ENCODE results near the gene NIN.

NIN gene

DNA sequence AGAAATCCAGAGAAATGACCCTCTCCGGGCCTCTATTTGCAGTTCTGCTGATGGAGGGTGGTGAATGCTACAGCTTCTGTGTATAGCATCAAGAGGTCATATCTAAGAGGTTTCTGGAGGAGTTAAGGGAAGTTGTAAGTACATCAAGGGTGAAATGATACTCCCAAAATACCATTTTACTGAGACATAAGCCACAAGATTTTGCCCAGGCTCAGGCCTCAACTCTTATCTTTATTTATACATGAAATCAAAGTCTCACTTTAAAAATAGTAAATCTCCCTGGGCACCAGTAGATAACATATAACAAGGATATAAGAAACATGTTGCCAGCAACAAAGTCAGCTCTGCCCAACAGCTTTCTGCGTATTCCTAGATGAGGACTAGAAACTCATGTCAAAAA is 40.4 kb downstream of the NIN start:
- no peak for DNase-seq

DNA sequence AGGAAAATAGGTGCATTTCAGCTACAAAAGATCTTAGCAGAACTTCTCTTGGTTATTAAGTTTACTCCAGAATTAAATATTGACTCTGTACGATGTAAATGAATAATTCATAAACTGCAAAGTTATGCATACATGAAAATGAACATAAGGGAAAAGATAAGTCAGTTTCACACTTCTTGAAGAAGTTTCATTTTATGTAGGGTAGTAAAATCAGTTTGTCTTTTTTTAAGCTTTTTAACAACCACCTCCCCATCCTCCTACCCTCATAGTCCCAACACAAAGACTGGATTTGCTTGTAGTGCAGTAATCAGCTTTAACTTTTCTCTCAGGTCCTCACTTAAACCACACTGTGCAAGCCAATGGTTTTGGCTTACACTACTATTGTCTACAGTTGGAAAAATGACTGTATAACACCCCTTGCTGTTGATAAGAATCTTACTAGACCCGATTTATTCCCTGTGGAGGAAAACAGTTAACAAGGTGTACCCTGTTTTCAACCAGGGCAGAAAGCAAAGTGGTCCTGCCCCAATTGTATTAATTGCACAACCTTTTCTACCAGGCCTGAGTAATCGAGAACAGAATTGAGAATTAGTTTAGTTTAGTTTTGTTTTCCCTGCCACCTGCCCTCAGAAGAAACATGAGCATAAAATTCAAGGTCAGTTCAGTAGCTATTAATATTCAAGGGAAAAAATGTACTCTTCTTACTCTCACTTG is 44.1 kb downstream of the NIN start:
- DNase-seq: no peak

DNA sequence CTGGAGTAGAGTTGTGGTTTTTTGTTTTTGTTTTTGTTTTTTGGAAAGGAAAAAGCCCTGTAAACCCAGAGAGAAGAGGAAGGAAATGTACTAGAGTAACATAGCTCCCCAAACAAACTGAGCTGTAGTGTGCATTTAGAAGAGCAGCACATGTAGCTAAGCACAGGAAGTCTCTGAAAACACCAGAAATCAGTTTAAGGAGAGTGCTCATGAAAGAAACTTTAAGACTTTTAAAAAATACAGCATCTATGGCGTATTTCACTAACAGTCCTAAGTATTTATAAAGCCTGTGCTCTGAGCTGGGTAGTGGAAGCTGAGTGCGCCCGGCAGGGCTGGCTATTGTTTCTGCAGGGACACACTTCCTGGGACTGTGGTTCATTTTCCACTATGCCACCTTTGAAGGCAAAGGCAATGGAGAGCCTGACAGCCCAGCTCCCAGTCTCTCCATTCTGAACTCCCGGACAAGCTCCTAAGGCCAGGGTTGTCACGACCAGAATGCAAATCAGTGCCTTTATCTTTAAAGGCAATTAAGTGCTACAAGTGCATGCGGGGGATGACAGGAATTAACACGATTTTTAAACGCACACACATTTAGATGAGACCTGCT is 45.4 kb downstream of the NIN start:
- no peak for DNase-seq

DNA sequence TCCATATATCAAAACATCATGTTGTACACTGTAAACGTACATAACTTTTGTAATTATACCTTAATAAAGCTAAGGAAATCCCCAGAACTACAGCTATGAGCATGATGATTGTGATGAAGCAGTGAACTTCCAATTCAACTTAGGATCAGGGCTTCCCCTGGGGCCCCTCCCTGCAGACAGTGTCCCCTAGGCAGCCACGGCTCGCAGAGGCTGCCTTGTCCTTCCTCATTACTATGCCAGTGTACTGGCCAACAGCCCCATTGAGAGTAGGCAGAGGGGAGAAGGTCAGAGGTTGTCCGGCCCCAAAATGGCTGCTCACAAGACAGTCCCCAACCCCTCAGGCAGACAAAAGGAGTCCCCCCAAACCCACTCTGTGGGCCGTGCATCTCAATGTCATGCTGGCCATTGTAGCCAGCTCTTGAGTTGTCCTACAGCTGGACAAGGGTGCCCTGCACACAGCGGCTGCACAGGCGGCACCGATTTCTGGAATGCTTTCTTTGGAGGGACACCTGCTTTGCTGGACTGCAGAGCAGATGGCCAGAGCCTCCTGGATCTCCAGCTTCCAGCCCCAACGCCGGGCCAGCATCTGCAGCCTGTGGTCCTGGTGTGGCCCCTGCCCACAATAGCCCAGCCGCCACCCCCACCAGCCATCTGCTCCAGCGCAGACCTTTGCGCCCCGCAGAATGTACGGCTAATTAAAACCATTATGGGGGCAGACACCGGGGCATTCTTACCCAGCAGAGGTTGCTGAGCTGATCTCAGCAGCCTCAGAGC is 46.1 kb downstream of the NIN start:
- DNase-seq: no peak

DNA sequence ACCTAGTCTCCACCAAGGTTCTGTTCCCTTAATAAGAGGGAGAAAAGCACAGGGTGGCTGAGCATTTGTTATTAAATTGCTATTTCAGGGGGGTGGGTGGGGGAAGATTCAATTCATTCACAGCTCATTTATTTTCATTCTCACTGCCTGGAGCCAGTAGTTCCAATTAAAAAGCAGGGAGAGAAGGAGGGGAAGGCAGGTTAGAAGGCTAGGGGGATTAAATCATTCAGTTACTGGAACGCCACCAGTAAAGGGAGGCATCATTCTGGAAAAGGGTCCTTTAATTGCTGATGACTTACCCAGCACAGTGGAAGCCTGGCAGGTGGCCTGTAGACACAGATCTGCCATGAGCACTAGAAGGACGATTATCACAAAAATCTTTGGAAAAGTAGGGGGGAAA is 47.4 kb downstream of the NIN start:
- DNase-seq: no peak

DNA sequence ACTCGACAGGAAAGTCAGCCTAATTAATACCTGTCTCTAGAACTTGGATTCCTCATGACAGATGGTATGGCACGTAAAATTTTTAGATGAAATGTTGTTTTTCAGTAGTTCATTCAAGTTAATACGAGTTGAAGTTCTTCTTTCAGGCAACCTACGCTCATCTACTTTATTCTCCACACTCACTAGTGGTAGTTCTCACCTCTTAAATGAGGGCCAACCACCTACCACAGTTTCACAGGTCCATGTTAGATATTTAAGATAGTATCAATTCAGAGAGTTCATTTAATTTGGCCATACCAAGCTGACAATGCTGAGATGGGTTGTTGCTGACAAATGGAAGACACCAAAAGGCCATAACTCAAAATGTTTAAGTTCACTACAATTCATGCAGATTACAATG is 50.6 kb downstream of the NIN start:
- DNase-seq: no peak

DNA sequence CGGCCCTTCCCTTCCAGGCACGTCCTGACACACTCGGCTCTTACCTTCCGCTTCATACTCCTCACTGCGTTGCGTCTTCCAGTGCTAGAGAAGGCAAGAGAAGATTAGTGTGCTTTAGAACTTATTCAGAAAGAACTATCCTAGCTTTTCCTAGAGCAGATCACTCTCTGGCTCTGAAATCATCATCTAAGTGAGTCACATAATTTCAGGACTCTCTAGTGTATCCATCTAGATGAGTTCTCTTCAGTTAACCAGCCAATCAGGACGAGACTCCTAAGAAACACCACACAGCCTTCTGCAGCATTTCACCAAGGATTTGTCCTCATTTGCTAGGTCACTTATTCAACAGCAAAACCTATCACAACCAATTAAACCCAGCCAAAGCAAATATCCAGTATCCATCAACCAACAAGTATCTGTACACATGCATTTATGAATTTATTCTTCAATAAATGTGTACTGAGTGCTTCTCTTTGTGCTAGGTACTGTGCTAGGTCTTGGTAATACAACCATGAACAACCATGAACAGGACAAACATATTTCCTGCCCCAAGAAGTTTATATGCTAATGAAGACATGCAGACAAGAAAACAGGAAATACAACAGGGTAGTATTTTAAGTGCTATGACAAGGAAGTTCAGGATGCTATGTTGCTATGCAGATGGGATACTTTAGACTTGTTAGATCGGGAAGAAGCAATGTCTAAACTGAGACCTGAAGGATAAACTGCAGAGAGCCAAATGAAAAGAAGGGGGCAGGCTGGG is 52.1 kb downstream of the NIN start:
- no peak for DNase-seq

DNA sequence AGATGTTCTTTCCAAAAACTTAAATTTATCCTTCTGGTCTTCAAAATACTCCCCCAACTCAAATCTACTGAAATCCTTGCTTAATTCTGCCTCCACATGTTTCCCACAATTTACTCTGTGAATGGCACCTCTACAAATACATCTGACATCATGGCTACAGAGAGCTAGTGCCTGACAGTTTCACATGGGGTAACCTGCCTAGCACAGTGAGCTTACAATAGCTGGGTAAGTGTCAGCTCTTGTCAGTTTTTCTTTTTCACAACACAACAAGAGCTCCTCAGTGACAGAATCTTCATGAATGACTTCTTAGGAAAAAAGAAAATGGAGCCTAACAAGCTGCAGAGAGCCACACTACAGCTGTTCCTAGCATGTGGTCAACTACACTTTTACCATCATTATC is 54.4 kb downstream of the NIN start:
- DNase-seq: no peak

DNA sequence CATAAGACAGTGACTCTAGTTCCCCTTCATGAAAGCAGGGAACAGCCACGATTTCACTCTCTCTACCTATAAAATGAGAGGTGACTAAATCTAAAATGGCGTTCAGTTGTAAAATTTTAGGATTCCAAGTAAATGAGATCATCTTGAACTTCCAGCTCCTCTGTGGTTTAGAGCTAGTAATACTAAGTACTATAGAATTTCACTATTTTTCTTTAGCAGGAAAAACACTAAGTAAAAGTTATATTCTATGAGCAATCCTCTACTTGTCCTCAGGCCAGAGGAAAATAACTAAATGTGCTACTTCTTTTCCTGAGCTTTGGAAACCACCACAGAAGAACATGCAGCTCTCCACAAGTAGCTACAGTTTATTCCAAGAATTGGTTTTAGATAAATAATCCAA is 55.6 kb downstream of the NIN start:
- no peak for DNase-seq

DNA sequence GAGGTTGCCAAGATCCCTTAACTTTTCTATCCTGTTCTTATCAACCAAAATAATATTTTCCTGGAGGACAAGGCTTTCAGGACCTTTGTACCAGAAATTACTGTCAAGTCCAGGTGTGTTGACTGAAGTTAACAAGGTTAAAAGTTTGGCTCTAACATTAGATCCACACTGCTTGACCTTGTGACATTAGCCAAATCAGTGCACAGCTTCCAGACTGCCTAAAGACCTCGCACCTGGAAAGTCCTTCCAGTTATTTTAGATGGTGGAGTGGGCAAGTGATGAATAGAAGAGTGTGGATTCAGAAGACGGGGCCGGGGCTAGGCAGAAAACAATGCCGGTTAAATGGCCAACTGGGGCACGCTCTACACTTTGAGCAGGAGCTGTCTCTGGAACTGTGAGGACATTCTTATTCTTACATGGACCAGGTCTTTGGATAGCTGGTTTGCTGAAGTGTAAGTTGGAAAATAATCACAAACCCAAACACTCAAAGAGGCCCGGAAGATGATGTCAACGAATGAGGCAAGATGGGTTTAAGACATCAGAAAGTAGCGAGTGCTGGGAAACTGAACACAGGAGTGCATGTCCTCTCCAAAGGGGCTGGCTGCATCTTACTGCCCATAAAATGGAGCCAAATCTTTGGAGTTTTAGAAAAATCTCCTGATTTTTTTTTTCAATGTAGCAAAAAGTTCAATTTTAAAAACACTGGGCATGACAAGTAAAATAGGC is 56.3 kb downstream of the NIN start:
- no peak for DNase-seq

DNA sequence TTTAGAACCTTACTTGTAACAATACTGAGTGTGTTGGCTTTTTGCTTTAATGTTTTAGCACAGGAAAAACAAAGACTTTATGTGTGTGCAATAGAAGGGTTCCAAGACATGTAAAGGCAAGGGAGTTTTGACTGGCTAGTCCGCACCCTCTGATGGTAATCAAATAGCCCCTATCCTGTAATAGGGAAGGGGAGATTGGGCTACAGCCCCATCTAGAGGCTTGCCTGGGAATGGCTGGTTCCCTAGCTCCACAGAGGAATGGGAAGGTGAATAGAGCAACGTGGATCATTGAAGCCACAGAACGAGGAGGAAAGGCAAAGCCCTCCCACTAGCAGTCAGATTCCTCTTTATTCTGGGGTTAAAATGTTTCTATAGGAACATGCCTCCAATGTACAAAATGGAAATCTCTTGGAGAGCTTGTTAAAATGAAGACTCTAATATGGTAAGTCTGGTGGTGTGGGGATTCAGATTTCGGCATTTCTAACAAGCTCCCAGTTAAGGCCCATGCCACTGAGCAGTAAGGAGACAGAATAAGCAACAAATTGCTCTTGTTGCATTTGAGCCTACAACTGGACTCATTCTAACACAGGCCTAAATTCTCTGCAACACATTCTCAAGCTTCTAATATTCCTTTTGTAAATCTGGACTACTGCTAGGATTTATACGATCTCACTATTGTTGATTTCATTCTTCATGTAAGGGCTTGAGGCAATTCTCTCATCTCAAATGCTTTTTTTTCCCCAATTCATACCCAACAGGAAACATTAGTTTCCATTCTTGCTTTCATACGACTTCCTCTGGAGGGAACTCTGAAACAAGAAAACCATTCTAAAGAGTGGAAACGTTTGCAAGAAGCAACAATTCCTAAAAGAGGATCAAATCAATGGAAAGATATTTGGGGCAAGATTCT is 57.1 kb downstream of the NIN start:
- DNase-seq: no peak

DNA sequence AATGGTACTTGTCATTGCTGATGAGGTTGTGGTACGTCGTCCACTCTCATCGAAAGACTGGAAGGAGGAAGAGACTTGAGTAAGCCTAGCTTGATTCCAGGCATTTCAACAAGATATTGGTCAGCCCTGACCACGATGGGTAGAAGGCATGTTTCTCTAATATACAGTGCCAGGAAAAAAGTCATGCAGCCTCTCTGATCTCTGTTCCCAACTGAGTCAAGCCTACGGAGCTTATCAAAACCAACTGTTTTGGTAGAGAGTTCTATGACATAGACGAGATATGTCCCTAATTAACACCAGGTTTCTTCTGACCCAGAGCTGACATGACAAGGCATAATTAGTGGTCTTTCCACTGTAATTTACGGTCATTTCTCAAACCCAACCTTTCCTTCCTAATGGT is 58.5 kb downstream of the NIN start:
- DNase-seq: no peak

DNA sequence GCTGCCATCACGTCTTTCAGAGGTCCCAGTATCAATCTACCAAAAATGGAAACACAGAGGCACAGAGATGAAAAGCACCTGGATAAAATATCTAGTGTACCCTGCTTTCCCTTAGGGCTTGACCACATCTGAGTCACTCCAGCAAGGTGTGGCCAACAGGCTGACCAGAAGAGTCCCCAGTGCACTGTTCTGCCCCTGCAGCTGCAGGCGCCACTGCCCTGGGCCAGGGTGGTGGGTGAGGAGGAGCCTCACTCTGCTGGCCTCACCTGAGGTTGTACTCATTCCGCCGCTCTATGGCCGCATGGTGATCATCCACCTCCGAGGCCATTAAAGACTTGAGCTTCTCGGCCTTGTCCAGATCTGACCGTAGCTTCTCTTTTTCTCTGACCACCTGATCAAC is 60.4 kb downstream of the NIN start:
- DNase-seq: no peak

DNA sequence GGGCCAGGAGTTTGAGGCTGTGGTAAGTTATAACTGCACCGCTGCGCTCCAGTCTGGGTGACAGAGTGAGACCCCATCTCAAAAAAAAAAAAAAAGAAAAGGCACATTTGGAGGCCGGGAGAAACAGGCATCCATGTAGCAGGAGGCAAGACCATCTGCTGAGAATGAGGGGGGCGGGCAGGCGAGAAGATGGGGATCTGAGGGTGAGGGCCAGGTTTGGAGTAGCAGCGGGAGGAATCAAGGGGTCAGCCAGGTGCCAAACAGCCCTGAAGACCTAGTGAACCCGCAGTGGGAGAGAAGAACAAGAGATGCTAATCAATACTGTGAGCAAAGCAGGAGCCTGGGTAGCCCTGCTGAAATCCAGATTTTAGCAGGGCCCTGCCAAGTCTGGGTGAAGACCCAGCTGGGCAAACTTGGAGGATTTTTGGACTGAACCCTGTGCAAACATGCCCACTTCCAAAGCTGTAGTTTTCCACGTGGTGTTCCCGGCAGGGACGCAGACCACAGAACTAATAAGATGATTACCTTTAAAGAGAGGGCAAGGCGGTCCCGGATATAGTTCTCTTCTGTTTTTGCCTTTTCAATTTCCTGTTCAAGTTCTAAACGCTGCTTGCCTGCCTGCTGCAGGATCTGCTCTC is 61.0 kb downstream of the NIN start:
- no peak for DNase-seq

DNA sequence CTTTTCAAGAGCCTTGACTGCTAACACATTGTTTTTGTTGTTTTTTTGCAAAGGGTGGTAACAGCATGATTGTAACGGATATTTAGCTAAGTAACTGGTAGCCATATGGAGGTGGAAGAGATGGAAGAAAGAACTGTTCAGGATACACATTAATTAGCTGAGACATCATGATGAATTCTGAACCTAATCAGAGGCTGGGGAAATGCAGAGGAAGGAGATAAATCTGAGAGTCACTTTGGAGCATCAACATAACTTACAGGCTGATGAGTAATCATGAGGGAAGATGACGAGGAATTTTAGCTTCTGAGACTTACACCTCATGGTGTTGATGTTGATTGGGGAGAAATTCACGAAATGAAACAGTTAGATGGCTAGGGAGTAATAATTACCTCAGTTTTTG is 62.3 kb downstream of the NIN start:
- DNase-seq: no peak

DNA sequence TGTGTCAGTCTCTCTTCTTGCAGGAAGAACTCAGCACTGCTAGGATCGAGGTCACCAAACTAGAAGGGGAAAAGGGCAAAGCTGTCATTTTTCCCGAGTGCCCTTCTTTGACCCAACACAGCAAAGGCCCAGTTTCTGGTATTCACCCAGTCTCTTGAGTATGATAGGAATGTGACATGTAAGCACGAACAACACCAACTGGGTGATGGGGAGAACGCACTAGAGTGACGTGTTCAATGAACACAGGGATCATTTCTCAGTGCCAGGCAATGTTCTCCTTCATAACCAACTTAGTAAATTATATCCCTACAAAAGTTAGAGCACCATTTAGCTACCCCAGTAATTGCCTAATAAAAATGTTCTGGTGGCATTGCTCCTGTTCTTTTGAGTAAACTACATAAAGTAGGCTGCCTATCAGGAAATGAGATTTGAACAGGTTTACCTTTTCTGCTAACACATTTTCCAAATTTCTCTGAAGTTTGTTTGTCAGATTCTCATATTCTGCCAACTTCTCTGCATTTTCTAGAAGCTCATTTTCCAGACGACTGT is 64.5 kb downstream of the NIN start:
- DNase-seq: no peak

DNA sequence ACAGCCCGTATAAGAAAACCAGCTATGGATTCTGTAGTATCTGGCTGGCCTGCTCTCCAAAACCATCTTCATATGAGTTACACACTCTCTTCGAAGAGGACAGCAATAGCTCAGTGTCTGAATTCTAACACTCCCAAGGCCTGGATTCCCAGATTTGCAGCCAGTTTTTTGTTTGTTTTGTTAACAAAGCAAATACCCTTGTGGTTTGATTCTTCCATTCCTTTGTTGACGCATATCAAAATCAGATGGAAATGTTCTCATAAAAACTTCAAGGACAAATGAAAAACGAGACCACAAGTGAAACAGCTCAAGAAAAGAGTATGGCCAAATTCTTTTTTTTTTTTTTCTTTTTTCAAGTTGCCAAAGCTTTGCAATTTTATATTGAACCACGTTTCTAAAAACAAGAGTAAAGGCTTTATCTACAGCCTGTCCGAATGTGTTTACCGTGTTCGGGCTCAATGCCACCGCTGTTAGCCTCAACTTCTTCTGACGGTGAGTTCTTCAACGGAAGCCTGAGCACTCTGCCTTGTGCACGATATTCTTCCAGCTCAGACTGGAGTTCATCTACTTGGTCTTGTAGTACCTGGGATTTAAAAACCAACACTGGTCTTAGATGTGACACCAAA is 67.5 kb downstream of the NIN start:
- DNase-seq: no peak

DNA sequence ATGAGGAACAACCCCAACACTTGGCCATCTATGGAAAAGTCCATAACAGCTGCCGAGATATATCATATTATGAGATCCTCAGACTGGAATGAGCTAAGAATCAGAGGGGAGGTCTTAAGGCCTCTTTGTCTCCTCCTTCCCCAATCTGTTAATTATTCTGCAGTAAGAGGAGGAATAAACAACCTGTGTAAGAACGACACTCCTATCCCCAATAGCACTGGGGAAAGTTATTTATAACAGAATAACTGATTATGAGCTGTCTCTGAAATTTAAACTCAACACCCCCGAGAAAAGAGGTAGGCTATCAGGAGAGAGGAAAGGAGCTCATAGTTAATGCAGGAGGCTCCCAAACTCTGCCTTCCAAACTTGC is 68.0 kb downstream of the NIN start:
- no peak for DNase-seq

DNA sequence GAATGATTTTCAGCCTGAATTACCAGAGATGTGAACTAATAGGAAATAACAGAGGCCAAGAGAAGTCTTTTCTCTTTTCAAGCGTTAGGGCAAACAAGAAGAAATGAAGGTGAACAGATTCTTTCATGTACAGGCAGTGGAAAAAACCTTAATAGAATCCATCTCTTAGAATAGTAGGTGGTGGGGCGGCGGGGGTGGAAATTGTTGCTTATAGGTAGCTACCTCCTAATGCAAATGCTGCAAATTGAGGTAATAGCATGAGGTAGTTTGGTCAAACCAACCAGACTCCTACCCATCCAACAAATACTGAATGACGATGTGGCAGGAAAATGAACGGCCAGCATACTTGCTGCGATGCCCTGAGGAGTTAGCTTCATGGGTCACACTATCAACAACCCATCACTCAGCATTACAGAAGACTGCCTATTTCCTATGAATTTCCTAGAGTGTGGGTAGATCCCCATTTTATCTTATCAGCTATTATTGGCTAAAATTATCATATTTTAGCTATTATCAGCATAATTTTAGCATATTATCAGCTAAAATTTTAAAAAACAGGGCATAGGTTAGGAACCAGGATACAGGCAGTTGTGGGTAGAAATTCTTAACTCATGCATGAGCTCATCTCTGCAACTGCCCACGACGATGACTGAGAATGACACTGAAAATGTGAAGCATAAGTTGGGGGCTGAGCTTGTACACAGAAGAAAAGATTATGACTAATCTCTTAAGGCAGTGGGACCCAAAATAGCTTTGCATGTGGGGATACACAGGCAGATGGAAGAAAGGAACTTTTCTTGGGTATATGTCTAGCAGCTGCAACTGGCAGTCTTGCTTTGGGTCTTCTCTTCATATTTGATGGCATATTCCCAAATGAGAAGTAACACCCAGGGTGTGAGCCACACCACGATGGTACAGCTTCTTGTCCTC is 68.7 kb downstream of the NIN start:
- DNase-seq: no peak
